Cortex of kidney (tissue), 1 donor: Measurements from ENCODE around the gene JTB.

Experiments
- DNase-seq: peaks from one replicate; lab custom pipeline; 2025; lab: John Stamatoyannopoulos, UW

JTB gene

DNA sequence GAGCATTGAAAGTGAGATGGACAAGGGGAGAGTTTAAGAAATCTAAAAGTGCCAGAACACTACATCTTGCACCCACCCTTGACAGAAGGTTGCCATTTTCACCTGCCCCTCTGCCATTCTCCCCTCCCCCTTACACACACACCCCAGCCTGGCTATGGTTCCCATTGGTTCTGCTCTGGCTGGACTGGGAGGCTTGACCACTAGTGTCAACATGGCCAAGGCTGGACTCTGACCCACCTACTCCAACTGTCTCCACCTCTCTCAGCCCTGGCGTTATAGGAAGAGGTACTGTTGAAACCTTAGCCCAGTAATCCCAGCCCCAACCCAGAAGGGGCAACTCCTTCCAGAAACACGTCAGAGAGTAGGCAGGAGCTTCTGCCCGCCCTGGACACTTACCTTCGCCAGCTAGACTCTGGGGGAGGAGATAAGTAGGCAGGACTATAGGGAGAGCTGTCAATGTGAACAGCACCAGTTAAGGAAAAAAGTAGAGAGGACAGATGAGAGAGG lies 23.6 kb downstream of the JTB start:
- DNase-seq = no peak

- no peak for DNase-seq
Measured at GRCh38 chr1:153951801-153952200, 25.7 kb downstream of the JTB start.

DNA sequence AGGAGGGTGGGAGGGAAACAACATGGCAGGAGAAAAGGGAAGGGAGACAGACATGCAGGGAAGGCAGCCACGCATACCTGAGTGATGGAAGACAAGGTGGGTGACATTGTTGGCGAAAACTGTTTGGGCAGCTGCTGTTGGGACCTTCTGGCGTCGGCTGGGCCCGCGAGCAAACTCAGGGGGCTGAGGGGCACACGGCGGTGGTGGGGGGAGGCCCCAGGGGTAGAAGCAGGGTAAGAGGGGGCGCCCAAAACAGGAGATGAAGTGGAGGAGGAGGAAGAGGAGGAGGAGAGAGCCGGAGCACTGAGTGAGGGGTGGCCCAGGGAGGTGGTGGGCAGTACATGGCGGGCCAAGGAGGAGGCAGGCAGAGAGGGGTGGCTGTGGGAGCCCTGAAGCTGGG lies 26.3 kb downstream of the JTB start:
- DNase-seq = no peak

GRCh38 chr1:153946622-153947241 lies 30.7 kb downstream of the JTB start, which contains the start of gene DENND4B:
DENND4B (minus strand) TSS chr1:153946718; CDS start chr1:153944374, 2,344 bp downstream.
- no peak for DNase-seq

GRCh38 chr1:153945795-153946621 lies 31.5 kb downstream of the JTB start:
- no peak for DNase-seq

- no peak for DNase-seq
Measured at GRCh38 chr1:153945131-153945794, 32.2 kb downstream of the JTB start.

GRCh38 chr1:153944827-153945117 lies 32.7 kb downstream of the JTB start:
- DNase-seq = no peak

DNA sequence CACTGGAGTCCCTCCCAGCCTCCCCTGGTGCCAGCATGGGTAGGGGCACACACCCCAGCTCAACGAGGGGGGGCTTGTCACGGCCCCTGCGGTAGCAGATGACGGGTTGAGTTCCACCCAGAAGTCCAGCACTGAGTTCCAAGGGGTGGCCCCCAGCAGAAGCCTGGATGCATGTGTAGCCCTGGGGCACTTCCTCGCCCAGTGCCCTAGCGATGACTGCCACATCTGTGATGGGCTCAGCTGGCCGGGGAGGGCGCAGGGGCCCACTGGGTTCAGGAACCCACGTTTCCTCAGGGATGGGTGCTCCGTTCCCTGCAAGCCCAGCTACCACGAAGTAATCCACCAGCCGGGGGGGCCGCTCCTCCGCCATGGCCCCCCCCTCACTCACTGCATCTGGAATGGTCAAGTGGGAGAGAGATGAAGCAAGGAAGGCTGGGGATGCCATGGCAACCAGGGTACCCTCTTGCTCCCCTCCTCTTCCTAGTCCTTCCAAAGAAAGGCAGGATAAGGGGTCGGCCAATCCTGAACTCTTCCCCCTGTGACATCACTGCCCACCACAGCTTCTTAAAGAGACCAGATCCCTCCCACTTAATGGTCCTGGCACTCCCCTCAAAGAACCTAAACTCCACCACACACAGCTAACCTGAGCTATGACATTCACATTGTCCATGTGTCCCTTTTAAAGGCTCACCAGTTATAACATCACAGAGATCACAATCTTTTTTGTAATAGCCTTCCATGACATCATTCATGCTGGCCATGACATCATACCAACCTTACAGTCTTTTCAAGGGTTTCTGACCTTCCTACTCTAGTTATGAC lies 33.3 kb downstream of the JTB start:
- no peak for DNase-seq

DNA sequence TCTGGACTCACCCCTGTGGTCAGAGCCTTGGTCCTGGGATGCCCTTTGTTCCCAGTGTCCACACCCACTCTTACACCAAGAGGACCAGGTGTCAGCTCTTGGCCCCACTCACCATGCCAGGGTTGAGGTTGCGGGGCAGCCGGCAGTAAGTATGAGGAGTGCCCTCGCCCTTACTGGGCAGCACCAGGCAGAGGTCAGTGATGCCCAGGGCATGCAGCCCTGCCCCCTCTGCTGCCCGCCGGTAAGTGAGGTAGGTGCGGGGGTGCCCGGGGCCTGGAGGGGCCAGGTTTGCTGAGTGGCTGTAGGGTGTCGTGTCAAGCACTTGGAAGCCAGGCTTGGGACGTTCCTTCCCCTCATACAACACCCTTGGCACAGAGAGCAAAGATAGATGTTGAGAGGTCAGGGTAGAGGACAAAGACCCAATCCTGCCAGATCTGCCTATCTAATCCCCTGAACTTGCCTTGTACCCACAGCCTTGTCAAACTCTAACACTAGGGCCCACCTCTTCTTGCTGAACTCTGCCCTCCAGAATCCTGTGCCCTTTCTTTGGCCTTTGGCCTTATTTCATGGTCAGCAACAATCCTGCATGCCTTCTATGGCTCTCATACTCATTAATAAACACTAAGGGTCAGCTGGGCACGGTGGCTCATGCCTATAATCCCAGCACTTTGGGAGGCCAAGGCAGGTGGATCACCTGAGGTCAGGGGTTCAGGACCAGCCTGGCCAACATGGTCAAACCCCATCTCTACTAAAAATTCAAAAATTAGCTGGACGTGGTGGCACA lies 34.5 kb downstream of the JTB start:
- DNase-seq = no peak

- DNase-seq = no peak
Measured at GRCh38 chr1:153941826-153942725, 35.4 kb downstream of the JTB start.

DNA sequence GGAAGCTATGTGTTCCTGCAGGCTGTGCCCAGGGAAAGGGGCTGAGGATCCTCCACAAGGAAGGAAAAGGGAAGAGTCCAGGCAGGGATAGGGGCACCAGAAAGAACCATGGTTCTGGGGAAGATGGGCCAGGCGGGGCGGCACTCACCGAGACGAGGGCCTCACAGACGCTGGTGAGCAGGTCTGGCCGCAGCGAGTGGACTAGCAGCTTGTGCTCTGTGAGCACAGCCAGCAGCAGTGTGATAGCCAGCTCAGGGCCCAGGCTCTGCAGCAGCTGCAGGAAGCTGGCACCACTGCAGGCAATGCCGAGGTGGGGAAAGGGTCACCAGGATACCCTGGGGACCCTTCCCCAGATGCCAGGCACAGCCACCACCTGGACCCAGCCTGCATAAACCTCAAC lies 36.7 kb downstream of the JTB start:
- DNase-seq = no peak

- no peak for DNase-seq
Measured at GRCh38 chr1:153939476-153939875, 38.0 kb downstream of the JTB start.

- no peak for DNase-seq
Measured at GRCh38 chr1:153938996-153939395, 38.5 kb downstream of the JTB start.

GRCh38 chr1:153937331-153937730 lies 40.1 kb downstream of the JTB start:
- no peak for DNase-seq

DNA sequence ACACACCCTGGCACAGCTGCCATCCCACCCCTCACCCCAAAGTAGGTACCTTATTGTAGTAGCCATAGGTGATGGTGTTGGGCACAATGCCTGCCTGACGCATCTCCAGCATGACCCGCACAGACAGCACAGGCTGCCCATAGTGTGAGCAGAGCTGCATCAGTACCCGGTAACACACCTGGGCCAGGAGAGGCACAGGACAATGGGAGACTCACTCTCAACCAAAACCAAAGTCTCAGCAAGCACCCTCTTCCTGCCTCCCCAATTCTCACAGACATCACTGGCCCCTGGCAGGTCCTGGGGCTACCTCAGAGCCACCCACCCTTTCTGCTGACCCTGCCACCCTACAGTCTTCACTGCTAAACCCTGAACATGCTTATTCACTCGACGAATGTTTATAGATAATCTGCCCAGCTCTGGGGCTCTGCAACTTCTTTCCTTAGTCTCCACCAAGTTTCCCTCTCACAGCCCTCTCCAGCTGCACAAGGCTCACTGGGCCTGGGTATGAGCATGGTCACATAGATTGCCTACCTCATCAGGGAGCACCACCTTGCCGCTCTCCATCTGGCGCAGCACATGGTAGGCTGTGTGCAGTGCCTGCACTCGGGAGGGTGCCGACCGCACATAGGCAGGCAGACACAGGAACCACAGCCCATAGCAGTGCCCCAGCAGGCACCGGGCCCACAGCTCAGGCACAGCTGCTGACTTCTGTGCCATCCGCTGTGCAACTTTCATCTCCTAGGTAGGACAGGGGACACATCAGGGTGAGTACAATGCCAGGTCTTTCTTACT lies 41.3 kb downstream of the JTB start:
- DNase-seq = no peak

GRCh38 chr1:153934746-153935145 lies 42.7 kb downstream of the JTB start:
- no peak for DNase-seq

- DNase-seq = no peak
Measured at GRCh38 chr1:153933955-153934354, 43.5 kb downstream of the JTB start.

GRCh38 chr1:153933430-153933829 lies 44.0 kb downstream of the JTB start:
- DNase-seq = no peak
